Measurements from ENCODE around the gene DAP3.
A peak's percentile ranks its signal among the peaks of the same experiment; 100 is the strongest.

DNA sequence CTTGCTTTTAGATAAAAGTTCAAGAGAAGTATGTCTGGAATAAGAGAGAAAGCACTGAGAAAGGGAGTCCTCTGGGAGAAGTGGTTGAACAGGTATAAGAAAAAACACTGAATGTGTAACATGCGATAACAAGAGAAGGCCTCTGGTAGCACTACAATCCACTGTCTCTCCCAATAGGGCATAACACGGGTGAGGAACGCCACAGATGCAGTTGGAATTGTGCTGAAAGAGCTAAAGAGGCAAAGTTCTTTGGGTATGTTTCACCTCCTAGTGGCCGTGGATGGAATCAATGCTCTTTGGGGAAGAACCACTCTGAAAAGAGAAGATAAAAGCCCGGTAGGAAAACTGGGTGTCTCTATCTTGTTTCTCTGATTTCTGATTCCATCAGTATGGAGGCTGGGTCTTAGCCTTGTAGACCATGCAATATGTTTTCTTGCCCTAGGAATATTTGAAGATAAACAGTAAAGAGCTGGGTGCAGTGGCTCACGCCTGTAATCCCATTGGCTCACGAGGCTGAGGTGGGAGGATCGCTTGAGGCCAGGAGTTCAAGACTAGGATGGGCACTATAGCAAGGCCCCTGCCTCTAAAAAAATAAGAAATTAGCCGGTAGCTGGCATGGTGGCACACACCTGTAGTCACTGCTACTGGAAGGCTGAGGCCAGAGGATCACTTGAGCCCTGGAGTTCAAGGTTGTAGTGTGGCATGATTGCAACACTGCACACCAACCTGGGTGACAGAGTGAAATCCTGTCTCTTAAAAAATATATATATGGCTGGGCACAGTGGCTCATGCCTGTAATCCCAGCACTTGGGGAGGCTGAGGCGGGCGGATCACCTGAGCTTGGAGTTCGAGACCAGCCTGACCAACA, 40.4 kb downstream of the DAP3 start:
- TF ChIP-seq, protein P1, sequence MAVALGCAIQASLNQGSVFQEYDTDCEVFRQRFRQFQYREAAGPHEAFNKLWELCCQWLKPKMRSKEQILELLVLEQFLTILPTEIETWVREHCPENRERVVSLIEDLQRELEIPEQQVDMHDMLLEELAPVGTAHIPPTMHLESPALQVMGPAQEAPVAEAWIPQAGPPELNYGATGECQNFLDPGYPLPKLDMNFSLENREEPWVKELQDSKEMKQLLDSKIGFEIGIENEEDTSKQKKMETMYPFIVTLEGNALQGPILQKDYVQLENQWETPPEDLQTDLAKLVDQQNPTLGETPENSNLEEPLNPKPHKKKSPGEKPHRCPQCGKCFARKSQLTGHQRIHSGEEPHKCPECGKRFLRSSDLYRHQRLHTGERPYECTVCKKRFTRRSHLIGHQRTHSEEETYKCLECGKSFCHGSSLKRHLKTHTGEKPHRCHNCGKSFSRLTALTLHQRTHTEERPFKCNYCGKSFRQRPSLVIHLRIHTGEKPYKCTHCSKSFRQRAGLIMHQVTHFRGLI (tag by site-specific recombination; IDR thresholded peaks at IDR 0.05): no peak
- 0 out of 2 replicates have a peak, but pooled peaks have one; percentile 28 for TF ChIP-seq ZNF660 (tag by site-specific recombination; IDR thresholded peaks at IDR 0.05)
- no peak for TF ChIP-seq ZNF426 (tag by site-specific recombination; IDR thresholded peaks at IDR 0.05)
- no peak for TF ChIP-seq ZNF274 (IDR thresholded peaks at IDR 0.05; ENCODE audit: low read length)
- TF ChIP-seq ZNF274 (tag by site-specific recombination; IDR thresholded peaks at IDR 0.05; ENCODE audit: borderline replicate concordance): no peak
- no peak for TF ChIP-seq ZNF416 (tag by site-specific recombination; IDR thresholded peaks at IDR 0.05)
